ENCODE measurements around the gene PIPOX.

- TF ChIP-seq, protein P1, sequence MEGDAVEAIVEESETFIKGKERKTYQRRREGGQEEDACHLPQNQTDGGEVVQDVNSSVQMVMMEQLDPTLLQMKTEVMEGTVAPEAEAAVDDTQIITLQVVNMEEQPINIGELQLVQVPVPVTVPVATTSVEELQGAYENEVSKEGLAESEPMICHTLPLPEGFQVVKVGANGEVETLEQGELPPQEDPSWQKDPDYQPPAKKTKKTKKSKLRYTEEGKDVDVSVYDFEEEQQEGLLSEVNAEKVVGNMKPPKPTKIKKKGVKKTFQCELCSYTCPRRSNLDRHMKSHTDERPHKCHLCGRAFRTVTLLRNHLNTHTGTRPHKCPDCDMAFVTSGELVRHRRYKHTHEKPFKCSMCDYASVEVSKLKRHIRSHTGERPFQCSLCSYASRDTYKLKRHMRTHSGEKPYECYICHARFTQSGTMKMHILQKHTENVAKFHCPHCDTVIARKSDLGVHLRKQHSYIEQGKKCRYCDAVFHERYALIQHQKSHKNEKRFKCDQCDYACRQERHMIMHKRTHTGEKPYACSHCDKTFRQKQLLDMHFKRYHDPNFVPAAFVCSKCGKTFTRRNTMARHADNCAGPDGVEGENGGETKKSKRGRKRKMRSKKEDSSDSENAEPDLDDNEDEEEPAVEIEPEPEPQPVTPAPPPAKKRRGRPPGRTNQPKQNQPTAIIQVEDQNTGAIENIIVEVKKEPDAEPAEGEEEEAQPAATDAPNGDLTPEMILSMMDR (IDR thresholded peaks at IDR 0.05) = no peak
- TF ChIP-seq POLR2A (IDR thresholded peaks at IDR 0.05) = no peak
Observed at GRCh38 chr17:29068818-29069217, 25.9 kb downstream of the PIPOX start.
